Activated CD4-positive, alpha-beta T cell treated with anti-CD3 and anti-CD28 coated beads, Interleukin-2, Interleukin-4, amounts not matched to agents 100 ng/mL and 50 ng/mL, durations not matched to agents 16 hours and 8 hours (primary cell): ENCODE measurements around the gene GLRA3.
"Not testable (repeated sequence)": the region's sequence is repeated elsewhere in the genome, so short reads cannot be mapped to it uniquely, and the experiment has no call there.

Source experiments
- DNase-seq: peaks from one replicate; pipeline ENCODE4 v3.0.0-alpha.2; 2020; ENCODE audit warnings: low spot score

Gene GLRA3

DNA sequence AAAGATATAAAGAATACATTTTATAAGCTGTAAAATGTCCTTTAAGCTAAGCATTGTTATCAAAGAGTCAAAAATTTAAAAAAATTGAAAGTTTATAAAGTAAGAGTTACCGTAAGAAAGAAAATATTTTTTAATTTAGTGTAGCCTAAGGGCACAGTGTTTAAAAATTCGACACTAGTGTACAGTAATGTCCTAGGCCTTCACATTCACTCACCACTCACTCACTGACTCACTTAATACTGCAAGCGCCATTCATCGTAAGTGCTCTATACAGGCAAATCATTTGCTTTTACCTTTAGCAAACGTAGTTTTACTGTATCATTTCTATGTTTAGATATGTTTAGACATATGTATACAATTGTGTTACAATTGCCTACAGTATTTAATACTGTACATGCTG is 20.2 kb downstream of the GLRA3 start:
- no peak for DNase-seq

DNA sequence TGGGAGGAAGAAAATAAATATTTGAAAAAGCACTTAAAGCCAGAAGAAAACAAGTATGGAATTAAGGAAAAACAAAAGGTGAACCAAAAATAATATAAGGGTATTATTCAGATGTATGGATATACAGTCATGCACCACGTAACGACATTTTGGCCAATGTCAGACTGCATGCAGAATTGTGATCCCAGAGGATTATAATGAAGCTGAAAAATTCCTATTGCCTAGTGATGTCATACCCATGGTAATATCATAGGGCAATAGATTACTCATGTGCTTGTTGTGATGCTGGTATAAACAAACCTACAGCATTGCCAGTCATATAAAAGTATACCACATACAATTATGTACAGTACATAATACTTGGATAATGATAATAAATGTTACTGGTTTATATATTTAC is 20.9 kb downstream of the GLRA3 start:
- no peak for DNase-seq

DNA sequence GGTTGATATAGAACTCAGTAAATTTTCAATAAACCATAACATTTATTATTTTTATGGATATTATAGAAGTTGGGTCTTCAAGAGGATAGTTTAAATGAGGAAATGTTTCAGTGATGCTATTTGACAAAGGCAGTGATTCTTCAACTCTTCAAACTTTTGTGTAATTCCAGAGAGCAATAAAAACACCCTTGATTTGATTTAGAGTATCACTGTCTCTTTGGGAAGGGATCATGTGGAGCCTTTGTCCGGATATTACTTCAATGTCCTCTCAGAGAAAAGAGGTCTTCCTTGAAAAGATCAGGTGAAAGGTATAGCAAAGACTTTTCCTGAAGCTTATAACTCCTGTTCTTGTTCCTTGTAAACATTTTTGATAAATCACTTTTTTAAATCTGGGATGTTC is 23.3 kb downstream of the GLRA3 start:
- DNase-seq = no peak

DNA sequence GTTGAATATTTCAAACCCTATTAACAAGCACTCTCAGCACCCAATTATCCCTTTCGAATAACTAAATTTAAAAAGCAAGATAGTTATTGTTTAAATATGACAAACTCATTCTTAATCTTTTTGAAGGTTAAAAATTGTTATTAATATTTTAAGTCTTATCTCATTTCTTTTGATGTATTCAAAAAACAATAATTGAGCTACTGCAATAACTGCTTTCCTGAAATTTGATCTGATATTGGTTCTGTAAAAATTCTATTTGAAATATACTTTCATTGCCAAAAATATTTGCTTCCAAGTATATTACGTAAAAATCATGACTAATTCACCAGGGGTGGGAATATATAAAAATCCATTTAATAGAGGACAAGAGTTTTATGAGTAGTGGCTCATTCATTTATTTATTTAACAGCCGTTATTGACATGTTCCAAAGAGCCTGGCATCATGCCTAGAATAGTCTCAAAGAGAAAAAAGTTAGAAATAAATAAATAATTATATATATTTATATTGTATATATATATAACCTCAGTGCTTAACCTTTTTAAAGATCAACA is 34.4 kb downstream of the GLRA3 start:
- no peak for DNase-seq

DNA sequence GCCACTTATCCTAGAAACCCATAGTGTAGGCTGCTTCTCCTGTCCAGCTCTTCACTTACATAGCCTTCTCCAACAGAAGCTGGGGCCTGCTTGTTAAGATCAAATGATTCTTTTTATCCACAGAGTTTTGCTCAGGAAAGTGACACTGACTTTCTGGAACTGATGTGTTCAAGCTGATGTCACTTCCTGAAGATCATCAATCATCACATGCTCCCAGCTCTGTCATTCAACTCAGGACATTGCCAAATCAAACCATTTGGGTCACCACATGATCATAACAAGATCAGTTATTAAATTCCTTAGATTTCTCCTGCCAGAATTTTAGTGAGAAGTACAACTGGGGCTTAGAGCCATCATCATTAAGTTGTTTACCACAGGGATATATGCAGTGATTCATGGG is 39.4 kb downstream of the GLRA3 start:
- no peak for DNase-seq

DNA sequence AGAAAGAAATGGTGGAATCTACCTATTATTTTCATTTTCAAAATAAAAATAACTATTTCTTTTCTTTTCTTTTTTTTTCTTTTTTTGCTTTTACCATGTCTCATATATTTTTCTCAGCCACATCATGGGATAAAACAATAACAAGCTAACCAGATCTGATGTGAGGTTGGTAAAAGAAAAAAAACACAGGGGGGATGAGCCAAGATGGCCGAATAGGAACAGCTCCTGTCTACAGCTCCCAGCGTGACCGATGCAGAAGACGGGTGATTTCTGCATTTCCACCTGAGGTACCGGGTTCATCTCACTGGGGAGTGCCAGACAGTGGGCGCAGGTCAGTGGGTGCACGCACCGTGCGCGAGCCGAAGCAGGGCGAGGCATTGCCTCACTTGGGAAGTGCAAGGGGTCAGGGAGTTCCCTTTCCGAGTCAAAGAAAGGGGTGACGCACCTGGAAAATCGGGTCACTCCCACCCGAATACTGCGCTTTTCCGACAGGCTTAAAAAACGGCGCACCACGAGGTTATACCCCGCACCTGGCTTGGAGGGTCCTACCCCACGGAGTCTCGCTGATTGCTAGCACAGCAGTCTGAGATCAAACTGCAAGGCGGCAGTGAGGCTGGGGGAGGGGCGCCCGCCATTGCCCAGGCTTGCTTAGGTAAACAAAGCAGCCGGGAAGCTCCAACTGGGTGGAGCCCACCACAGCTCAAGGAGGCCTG is 50.6 kb downstream of the GLRA3 start:
- not testable (repeated sequence) for DNase-seq

DNA sequence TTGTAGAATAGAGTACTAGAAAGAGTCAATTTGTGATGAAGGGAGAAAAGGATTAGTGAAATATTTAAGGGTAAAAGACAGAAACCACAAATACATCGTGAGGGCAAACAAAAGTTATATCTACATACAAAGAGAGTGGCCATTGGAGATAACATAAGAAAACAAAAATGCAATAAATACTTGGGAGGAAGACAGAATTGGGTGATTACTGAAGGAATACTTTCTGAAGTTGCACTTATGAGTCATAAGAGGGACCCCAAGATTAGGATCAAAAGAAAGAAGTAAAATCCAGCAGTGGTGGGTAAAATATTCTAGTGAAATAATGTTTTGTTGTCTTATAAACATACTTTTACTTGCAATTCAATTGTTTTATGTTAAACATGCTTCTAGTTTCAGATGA is 53.7 kb downstream of the GLRA3 start:
- no peak for DNase-seq

DNA sequence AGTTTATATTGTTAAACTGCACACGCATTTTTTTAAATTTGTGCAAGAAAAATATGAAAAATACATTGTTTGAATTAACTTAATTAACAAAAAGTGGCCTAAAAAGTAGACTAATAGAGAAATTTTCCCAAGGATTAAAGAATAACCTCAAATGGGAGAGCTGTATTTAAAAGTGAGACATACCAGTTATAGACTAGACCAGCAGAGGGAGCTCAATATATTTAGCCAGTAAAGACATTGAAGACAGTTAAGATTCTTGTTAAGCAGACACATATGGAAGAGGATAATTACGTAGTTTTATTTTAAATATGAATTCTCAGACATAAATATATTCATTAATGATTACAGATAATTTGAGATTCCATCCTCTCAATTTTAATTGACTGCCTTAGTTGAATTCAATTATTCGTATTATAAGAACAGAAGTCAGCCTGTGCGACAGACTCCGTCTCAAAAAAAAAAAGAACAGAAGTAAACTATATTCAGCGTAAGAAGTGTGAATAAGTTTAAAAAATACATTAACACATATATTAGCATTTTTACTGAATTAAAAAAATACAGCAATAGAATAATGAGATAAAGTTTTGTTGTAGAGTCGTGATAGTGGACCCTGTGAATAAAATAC is 64.8 kb downstream of the GLRA3 start:
- peak; percentile 35 for DNase-seq

DNA sequence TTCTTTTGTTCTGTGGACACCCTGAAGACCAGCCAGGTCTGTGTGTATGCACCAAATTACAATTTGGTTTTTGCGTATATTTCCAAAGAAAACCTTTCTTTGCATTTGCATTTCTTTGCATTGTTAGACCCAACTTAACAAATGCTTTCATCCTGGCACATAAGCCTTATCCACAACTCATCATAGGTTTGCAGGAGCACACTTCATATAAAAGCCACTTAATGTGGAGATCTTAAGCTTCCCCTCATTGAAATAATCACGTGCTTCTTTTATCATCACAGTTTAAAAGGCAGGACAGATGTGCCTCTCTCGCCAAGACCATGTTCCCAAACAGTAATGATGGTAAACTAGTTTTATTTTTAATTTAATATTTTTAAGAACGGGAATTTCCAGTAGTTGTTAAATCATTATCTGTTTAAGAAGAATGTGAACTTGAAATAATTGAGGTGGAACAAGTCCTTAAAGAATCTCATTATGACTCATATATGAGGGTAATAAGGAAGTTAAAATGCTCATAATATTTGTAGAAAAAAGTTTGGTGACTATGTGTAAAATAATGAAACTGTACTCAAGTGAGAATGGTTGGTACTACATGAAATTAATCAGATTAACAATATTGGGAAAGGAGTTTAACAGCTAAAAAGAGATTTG is 65.5 kb downstream of the GLRA3 start:
- DNase-seq = no peak

DNA sequence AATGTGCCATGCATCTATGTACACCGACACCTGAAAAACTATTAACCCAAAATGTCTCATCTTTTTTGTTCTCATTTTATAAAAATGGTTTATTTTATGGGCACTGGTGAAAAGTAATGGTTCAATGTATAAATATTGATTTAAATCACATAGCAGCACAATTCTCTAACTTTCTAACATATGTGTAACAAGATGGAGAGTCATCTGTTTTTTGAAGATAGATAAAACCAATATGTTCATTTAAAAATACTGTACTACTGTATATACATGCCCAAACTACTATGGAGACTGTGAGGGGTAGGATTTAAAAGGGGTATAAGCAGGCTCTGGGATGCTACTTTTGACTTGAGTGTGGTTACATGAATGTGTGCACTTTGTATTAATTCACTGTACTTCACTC is 67.6 kb downstream of the GLRA3 start:
- DNase-seq = no peak

DNA sequence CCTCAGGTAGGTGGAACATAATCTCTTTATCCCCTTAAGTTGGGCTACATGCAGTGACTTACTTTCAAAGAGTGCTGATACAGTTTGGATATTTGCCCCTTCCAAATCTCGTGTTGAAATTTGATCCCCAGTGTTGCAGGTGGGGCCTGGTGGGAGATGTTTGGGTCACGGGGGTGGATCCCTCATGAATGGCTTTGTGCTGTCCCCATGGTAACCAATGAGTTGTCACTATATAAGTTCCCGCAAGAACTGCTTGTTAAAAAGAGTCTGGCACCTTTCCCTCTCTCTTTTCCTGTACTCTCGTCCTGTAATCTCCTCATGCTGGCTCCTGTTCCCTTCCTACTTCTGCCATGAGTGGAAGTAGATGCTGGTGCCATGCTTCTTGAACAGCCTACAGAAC is 71.3 kb downstream of the GLRA3 start:
- no peak for DNase-seq

DNA sequence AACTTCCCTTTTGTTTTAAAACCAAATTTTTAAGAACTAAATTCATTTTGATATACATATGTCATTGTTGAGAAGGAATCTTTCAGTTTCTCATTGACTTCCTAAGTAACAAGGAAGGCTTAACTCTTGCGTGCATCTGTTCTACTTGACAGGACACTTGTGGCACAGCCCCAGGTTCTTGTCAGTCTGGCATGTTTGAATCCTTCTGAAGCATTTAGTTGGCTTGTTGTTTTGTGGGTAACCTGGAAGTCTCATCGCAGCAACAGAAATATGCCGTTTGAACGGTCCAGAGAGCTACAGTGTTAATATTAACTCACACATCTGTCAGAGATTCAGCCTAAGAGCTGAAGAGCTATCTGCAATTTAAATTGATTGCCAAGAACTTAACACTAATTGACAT is 76.0 kb downstream of the GLRA3 start:
- DNase-seq = no peak

DNA sequence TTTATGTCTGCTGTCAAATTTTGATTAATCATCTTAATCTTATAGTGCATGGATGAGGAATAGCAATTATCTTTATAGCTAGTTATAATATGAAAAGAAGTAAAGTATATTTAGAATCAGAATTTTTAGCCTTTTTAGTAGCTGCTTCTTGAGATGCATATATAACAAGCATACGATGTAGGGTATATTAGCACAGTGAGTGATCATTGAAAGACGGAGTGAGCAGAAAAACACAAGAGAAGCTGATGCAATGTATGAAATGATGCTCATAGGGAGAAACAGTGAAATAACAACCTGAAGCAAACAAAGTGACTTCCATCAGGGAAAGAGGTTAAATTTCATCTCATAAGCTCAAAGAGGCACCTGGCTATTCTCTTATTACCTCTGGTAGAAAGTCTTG is 77.0 kb downstream of the GLRA3 start:
- no peak for DNase-seq

DNA sequence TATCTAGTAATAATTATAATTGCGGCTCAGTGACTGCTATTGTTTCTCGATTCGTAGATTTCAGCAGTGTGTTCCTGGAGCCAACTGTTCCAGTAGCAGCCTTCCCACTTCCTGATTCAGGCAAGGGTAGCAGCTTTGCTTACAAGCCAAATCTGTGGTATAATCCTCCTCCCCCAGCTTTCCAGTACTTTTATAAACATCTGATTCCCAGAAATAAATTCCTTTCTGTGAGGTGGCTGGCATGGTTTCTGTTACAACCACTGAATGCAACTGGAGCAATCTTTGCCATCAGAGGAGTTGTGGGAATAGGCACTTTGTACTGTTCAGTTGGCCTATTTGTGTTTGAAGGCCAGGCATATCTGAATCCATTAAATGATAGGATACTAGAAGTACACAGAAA is 80.0 kb downstream of the GLRA3 start:
- DNase-seq = no peak

DNA sequence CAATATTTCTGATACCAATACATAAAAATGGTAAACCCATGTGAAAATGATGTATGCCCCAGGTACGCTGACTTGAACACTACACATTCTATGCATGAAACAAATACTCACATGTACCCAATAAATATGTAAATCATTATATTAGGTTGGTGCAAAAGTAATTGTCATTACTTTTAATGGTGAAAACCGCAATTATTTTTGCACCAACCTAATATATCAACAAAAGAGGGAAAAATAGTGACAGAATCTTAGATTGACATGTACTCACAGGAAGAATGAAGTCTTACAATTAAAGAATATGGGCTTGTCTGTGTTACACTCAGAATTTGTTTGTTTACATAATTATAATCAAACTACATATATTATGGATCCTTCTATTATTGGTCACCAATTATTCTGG is 82.3 kb downstream of the GLRA3 start:
- DNase-seq = no peak

DNA sequence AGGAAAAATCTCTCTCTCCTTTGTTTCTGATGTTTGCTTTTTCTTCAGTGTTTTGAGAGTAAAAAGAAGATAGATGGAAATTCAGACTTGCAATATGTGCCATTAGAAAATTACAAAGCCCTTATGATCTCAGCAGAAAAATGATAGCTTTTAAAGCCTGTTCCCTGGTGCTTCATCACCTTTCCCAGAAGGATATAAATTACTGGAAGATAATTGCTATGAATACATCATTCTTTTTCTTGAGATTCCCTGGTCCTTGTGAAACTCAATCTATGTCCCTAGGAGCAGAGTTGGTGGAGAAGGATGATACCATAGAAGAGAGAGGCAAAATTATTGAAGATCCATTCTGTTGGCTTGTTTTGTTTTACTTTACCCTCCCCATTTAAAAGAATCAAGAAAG is 86.5 kb downstream of the GLRA3 start:
- DNase-seq = no peak

DNA sequence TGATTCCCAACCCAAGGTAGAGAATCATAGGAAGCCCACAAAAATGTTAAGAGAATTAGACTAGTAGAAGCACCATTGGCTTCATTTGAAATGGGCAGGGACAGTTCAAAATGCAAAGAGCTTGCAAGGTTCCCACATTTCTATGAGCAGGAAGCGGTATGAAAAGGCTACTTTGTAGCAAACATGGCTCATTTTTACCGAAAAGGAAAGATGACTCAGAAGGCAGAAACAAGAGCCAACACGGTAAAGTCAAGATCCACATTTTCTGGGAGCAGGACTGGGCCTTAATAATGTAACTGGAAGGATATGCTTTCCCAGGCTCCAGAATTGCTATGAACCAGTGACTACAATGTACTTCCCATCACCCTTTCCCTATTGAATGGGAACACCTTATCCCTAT is 89.5 kb downstream of the GLRA3 start:
- no peak for DNase-seq

DNA sequence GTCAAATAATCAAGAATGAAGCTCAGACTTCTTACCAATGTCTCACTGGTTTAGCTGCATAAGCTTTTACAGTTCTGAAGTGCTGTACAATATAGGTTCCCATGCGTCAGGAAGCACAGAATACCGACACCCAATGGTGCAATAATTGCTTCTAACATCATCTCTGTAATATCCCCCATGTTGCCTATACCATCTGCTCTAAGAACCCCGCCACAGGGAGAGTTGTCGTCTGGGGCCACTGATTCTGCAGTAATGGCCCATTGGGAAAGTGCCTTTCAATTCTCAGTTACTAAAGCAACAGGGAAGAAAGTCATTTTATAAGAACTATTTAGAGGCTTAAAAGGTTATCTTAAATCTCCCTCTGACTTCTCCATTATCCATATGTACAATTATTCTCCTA is 94.9 kb downstream of the GLRA3 start:
- DNase-seq = no peak

DNA sequence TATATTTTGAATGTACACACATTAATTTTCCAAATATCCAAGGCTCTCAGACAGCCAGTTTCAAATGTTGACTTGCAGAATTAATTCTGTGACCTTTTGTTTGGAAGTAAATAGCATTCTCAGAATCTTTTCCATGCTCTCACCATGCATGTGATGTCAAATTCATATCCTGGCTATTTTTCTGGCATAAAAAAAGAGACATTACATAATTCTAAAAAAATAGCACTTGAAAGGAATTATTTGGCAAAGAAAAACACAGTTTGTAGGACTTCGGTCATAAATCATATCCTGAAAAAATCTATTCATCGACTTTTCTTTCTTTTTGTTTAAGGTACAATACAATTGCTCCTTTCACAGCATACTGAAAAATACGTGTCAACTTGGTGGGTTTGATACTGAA is 111.2 kb downstream of the GLRA3 start:
- no peak for DNase-seq

DNA sequence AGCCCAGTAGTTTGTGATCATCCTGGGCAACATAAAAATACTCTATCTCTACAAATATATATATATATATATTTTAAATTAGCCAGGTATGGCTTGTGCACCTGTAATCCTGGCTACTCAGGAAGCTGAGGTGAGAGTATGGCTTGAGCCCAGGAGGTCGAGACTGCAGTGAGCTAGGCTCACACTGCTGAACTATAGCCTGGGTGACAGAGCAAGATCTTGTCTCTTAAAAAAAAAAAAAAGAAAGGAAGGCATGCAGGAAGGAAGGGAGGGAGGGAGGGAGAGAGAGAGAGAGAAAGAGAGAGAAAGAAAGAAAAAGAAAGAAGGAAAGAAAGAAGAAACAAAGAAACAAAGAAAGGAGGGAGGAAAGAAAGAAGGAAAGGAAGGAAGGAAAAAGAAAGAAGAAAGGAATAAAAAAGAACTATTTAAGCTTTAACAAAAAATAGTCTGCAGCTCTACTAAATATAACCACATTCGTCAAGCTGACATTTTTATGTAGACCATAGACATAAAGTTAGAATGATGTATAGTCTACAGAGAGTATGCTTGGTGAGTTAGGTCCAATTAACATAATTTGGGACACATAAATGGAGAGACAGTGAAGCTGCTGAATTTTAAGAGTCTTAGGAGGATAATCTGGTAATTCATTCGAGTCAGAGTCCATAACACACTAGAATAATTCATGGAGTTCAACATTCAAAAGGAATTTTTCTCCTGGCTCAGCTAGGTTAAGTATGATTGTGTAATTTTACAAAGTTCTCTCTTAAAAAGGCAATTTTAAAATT is 111.9 kb downstream of the GLRA3 start:
- no peak for DNase-seq

DNA sequence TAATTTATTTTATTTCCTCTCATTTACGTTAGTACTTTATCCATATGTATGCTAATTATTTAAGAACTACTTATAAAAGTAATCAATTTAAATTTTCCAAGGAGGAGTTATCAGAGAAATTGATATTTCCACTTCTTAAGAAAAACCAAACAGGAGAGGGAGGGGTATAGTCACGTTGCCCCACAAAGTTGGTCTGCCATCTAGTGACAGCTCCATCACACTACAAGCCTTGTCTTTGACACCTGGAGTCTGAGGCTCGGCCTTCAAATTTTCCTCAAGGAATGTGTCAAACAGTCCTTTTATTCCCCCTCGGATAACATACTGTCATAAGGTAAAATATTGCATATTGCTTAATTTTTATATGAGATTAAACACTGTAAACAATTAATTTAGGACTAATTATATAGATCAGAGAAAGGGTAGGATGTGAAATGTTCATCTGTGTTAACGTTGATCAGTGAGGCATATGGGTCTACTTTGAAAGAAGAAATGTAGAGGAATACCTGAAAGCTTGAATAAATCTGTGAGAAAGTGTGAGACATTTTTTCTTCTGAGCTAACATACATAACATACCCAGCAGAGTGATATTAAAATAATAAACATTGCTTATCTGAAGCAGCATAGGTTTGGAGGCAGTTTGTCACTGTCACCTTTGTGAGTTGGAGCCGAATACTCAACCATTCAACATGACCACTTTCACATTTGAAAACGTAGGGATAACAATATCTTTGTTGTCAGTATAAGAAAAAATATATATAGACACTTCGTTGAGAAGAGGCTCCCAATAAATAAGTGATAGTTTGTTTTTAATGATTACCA is 114.4 kb downstream of the GLRA3 start:
- DNase-seq = peak; percentile 31

DNA sequence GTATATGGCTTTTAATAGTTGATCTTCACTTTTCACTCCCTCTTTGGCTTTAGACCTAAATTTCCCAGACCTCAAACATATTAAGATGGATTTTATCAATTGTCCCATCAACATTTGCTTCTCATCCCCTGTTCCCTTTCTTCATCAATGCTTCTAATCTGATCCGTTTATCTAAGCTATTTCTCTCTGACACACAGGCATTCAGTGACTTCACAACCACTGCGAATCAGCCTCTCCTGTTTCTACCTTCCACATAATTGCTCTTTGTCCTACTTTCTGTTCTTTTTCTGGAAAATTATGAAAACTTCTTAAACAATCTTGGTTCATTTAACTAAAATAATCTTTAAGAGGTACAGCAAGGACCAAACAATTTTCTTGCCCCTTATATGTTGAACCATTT is 115.2 kb downstream of the GLRA3 start:
- DNase-seq = no peak
